ENCODE results near the gene PES1. TPM values are rescaled to one million over a fixed set of nuclear protein-coding genes. Genes with fewer than 3 reads are reported as not detected.

Gene PES1
- total RNA-seq, 1 experiment from 2014 or later: 167 TPM

DNA sequence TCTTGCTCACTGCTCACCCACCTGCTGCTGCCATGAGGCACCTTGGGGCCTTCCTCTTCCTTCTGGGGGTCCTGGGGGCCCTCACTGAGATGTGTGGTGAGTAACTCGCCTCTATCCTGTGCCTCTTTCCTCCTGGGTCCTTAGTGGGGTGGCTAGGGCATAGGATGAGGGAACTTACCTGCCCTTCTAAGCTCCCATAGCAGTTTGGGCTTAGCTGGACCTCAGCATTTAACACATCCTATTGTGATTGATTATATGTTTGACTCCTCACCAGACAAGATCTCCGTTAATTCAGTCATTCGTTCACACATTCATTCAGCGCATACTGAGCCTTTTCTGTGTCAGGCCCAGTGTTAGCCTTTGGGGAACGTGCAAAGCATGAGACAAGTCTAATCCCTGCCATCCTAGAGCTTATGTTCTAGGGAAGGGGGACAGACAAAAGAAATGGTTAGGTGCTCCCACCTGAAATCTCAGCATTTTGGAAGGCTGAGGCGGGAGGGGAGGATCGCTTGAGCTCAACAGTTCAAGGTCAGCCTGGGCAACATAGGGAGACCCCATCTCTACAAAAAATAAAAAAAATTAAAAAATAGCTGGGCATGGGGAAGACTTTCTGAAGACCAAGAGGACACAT is 15.7 kb upstream of the PES1 start:
- Histone ChIP-seq H2AFZ (ENCODE audit: low read depth, low read length, poor library complexity, severe bottlenecking) (peak overlapping the region; percentile 63), H3K4me1 (ENCODE audit: control insufficient read depth in 1 of 2, insufficient read depth in 2 of 2, low read length in 2 of 2) (peaks cover 22 to 47% of the 10 kb centered on the region in 2 experiments)

More for the DNA sequence above, 15.7 kb upstream of the PES1 start:
- RAD21 ChIA-PET (ENCODE audit: low non-redundant PET in 1 of 2, low total read pairs in 2 of 2, uncharacterized antibody in 2 of 2, unreplicated experiment in 2 of 2): interaction anchor here (0.6 to 1.3 kb wide), 2 partner anchors 148 to 337 kb away, joined by 6 to 7 read pairs; no protein-coding TSS in a partner anchor
- no peaks in the 10 kb centered on the region for H3K27me3 ChIP-seq (ENCODE audit: insufficient read depth, low read length)
- H3K4me3 ChIP-seq (replicated peaks in 1 of 2; ENCODE audit: low read depth in 1 of 2, low read length in 2 of 2): peak overlapping the region; percentile 51 to 68
- H4K20me1 ChIP-seq (ENCODE audit: insufficient read depth): no peaks in the 10 kb centered on the region
- H3K9me2 ChIP-seq (ENCODE audit: insufficient read depth): no peaks in the 10 kb centered on the region
- POLR2A ChIA-PET: interaction anchor here (1.1 kb wide), 1 partner anchor 12 kb away, joined by 3 read pairs; no protein-coding TSS in a partner anchor
- H3K27ac ChIP-seq (ENCODE audit: low read depth, low read length): no peak overlapping the region; the same call in 1 of the 2 replicates
- H3K4me2 ChIP-seq (ENCODE audit: low read length): peak overlapping the region; percentile 98
- intact Hi-C loops (cut with micrococcal nuclease): loop anchor here (10.0 kb wide), 1 partner anchor 147 kb away; no protein-coding TSS in a partner anchor
- no peak for TF ChIP-seq EZH2 (IDR thresholded peaks at IDR 0.05)
- TF ChIP-seq ZFX (IDR thresholded peaks at IDR 0.05): no peak
- TF ChIP-seq RAD21 (IDR thresholded peaks at IDR 0.05; ENCODE audit: low read depth): no peak
- no peak for TF ChIP-seq CEBPB (IDR thresholded peaks at IDR 0.05; ENCODE audit: low read depth)
- TF ChIP-seq JUND (IDR thresholded peaks at IDR 0.05): no peak
- no peak for TF ChIP-seq ELF1 (IDR thresholded peaks at IDR 0.05; ENCODE audit: borderline replicate concordance, low read depth)
- no peak for TF ChIP-seq ZNF274 (IDR thresholded peaks at IDR 0.05; ENCODE audit: low read depth, low read length)
- no peak for TF ChIP-seq SIN3A (IDR thresholded peaks at IDR 0.05; ENCODE audit: low read depth)
- TF ChIP-seq TCF7L2 (IDR thresholded peaks at IDR 0.05; ENCODE audit: borderline replicate concordance, extremely low read depth, insufficient read depth, insufficient read length): no peak
- no peak for TF ChIP-seq CBX3 (IDR thresholded peaks at IDR 0.05; ENCODE audit: low read depth)
- TF ChIP-seq YY1 (IDR thresholded peaks at IDR 0.05; ENCODE audit: extremely low read depth, insufficient replicate concordance, low read depth, low read length): no peak
- TF ChIP-seq EGR1 (IDR thresholded peaks at IDR 0.05; ENCODE audit: low read depth): no peak
- TF ChIP-seq POLR2A (IDR thresholded peaks at IDR 0.05; ENCODE audit: borderline replicate concordance, extremely low read depth, insufficient read depth, insufficient read length): no peak
- CTCF ChIA-PET: interaction anchor here (1.2 to 2.3 kb wide), 3 partner anchors 27 to 162 kb away, joined by 4 to 10 read pairs (median 6); no protein-coding TSS in a partner anchor
- DNase-seq (ENCODE audit: low read depth, low spot score): no peak
- peak overlapping the region; percentile 41 for H3K9ac ChIP-seq (ENCODE audit: low read length)
- BruUV-seq (replicated peaks): no TSS peak
- H3K9me3 ChIP-seq (ENCODE audit: control insufficient read depth in 1 of 2, insufficient read depth in 1 of 2, low read depth in 1 of 2, low read length in 2 of 2): no peaks in the 10 kb centered on the region
- ATAC-seq: 0 out of 2 replicates have a peak, but pooled peaks have one; percentile 3
- H3K79me2 ChIP-seq (ENCODE audit: insufficient read depth, low read length): no peaks in the 10 kb centered on the region
- H3K36me3 ChIP-seq (ENCODE audit: control insufficient read depth in 1 of 2, insufficient read depth in 2 of 2, low read length in 2 of 2): no peaks in the 10 kb centered on the region

Measured in HCT116 (cell line).